Mucosa of gallbladder (tissue), 1 donor: ENCODE data around the gene PDLIM3. TPM values are rescaled to one million over a fixed set of nuclear protein-coding genes. Genes with fewer than 3 reads are reported as not detected.
"Not testable (repeated sequence)": the region's sequence is repeated elsewhere in the genome, so short reads cannot be mapped to it uniquely, and the experiment has no call there.

Experiments
- DNase-seq: peaks from one replicate; pipeline ENCODE4 v3.0.0-alpha.2; 2020; ENCODE audit warnings: low spot score
- total RNA-seq: library from RNA; stranded (reverse); gene quantifications from one replicate; pipeline ENCODE4 v1.2.1, GENCODE V29; 2021
- donor health status: DM: no; HTN: no; CAD: no.

The PDLIM3 gene, protein sequence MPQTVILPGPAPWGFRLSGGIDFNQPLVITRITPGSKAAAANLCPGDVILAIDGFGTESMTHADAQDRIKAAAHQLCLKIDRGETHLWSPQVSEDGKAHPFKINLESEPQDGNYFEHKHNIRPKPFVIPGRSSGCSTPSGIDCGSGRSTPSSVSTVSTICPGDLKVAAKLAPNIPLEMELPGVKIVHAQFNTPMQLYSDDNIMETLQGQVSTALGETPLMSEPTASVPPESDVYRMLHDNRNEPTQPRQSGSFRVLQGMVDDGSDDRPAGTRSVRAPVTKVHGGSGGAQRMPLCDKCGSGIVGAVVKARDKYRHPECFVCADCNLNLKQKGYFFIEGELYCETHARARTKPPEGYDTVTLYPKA
- 85.5 TPM for total RNA-seq

DNA sequence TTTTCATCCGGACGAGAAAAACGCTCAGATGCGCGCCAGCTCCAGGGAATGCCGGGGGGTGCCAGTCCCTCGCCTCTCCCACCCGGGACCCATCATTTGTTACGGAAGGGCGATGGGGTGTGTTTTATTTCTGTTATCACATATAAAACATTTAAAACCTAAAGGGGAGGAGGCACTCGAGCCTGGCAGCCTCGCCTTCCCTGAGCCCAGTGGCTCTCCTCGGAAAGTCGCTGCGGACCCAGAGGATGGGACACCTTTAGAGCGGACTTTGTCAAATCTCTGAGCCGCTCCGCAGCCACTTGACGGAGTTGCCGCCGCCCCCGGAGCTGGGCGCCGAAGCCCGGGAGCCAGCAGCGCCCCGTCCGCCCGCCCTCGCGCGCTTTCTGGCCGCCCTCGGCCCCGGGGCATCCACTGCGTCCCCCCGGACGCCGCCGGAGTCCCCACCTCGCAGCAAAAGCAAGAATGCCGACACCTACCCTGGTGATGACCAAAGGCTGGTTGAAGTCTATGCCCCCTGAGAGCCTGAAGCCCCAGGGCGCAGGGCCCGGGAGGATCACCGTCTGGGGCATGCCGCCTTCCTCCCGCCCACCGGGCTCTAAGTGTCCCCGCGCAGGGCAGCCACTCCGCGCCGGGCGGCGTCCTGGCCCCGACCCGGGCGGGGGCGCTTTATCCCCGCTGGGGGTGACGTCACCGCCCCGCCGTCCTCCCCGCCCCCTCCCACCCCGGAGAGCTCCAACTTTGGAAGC, at the start of gene PDLIM3:
TSS of gene PDLIM3 (minus strand) at position 642 of the 746 bp plus-strand sequence. CDS start at position 569, 73 bp downstream.
- DNase-seq: peak; percentile 33

DNA sequence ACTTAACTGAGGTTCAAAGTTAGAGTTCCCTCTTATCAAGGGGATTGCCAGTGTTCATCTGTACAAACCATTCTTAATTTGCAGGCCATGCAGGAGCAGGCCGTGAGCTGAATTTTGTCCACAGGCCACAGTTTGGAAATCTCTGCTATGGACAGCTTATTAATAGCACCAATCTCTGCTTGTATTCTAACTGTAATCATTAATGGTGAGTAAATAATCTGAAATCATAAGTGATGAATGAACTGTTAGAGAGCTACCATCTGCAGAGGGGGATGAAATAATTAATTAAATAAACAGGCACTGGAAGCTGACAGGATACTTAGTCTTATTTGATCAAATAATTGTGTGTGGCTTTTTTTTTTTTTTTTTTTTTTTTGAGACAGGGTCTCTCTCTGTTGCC, 48.5 kb upstream of the PDLIM3 start:
- DNase-seq: no peak

DNA sequence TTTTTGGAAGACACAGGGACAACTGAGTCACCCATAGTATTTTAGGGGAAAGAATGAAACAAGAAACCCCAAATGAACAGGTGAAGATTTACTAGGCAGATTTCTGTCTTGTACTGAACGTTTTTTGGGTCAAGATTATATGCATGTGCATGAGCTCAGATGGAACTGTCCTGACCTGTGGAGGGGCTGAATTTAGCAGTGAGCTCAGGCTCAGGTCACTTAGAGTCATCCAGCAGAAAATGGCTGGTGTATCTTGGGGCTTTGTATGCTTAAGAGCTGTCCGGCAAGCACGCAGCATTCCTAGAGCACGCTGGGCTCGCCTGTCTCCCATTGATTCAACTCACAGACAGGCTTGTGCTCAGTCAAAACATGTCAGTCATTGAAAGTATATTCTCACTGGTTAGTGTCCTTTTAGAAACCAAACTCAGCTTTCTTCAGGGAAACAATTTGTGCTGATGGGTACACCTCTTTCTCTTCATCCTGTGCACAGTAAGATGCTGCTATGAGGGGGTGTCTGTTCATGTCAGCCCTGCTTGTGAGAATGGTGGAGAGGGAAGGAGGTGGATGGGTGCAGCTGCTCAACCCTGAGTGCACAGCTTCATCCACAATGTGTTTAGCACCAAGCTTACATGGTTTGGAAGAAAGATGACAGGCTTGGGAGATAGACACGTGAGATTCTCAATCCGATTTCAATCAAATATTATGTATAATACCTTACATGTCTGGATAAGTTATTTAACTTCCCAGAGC, 47.5 kb upstream of the PDLIM3 start:
- no peak for DNase-seq

DNA sequence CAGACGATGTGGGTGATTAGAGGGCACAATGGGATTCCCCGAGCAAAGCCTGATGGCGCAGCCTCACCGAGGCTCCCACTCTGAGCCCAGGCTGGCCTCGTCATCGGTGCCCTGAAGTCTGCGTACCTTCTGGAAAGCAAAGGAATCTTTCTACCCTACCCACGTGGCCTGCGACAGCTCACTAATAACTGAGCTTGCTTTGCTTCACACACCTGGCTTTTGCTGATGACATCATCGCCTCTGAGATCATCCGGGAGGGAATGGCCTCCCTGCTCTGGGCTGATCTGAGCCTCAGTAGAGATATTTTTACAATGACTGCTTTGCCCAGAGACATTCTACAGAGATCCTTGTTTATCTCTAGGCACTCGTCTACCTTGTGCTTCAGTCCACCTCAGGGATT, 45.4 kb upstream of the PDLIM3 start:
- DNase-seq: no peak

DNA sequence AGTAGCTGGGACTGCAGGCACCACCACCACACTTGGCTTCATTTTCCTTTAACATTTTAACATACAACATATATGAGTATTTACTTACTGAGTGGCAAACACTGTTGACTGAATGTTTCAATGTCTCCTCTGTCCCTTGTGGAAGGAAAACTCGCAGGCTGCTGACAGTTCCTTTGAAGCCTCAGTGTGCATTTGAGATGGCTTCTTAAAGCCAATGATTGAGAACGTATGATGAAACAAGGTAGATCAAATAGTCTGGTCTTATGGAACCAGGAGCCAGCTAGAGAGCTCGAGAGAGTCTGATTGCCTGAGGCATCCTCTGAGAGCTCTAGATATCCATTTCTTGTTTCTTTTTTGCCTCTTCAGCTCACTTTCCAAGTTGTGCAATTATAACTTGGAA, 43.0 kb upstream of the PDLIM3 start:
- no peak for DNase-seq

DNA sequence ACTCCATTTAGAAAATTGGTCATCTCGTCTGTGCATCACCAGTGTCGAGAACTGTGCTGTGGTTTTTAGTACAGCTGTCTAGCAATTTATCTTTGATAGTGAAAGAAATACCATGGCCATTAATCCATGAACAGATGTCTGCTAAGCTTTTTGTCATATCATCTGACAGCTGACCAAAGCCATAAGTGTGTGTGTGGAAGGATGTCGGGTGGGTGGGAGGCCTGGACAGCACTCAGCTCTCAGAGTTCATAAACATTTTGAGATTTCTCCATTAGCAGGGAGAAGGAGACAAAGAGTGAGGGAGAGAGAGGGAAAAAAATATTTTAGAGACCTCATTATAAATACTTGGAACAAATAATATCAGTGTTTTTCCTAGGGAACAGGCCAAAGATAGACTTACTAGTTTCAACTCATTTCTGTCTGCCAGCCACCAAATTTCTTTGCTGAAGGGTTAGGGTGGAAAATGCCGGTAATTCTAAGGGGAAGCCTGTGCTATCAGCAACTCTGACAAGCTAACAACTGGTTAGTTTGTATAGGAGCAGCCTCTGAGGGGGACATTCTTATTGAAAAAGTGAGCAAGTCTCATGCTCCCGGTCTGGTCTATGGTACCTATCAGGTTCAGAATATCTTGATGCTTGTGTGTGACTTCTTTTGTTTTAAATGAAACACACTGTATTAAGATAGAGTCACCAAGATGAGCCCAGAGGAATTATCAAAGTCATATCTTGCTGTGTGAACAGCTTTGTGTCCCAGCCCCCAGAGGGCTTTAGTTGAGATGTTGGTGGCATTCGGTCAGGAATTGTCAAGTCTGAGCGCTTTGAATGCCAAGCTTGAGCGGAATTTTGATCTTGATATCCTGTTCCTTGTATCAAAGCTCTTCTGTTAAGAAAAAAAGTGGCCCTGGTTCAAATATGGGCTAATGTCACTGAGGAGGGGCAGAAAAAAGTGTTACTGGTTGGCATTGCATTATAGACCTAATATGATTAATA, 41.9 kb upstream of the PDLIM3 start:
- DNase-seq: no peak

DNA sequence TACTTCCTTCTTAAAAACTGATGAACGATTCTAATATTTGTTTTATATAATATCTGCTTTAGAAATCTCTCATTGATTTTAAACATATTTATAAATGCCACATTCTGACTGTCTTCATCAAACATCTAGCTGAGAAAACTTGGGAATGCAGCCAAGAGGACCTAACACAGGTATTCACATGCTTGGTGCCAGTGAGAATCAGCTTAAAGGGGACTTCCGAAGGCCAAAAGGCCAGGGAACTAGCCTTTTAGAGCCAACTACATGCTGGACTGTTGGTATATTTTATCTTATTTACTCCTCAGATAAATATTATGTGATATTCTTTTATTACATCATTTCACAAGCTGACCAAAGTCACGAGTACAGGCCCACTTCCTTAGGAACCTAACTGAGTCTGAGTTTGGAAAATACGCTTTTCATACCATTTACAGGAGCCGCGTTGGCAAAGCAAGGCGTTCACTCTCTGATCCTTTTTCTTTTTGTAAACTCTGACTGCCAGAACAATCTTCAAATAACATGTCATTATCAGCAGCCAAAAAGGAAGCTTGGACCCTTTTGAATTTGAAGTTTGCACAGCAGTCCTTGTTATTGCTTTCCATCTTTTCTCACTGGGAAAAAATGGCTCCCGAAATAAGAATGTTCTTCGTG, 41.1 kb upstream of the PDLIM3 start:
- no peak for DNase-seq

DNA sequence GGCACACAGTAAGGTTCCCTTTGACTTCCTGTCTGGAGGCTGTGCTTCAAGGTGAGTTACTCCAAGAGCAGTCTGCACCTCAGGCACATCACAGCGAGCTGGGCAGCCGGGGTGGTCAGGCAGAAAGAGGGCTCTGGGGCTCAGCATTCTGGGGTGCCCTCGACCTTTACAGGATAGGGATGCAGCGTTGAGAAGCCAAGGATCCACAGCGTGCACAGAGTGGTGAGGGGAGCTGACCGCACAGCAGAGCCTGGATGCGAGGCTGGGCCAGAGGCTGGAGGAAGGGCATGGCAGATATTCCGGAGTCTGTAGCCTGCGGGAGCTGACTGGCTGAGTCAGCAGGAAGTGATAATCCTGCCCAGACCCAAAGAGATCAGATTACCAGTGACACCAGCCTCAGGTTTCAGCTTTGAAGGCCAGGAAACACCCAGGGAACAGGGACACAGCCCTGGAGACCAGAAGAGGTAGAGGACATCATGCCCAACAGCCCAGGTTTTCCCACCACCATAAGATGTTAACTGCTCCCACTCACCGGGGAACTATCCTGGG, 38.4 kb upstream of the PDLIM3 start:
- DNase-seq: no peak

DNA sequence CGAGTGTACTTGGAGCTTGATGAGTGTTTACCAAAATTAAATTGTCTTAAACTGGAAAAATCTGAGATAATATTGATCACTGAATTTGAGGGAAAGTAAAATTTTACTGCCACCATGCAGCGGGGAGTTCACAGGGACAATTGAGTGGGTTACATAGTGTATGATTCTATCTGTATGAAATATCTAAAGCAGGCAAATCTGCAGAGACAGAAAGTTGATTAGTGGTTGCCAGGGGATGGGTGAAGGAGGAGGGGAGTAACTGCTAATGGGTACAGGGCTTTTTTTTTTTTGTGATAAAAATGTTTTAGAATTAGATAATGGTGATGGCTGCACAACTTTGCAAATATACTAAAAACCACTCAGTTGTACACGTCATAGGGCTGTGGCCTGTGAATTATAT, 35.4 kb upstream of the PDLIM3 start:
- DNase-seq: no peak

DNA sequence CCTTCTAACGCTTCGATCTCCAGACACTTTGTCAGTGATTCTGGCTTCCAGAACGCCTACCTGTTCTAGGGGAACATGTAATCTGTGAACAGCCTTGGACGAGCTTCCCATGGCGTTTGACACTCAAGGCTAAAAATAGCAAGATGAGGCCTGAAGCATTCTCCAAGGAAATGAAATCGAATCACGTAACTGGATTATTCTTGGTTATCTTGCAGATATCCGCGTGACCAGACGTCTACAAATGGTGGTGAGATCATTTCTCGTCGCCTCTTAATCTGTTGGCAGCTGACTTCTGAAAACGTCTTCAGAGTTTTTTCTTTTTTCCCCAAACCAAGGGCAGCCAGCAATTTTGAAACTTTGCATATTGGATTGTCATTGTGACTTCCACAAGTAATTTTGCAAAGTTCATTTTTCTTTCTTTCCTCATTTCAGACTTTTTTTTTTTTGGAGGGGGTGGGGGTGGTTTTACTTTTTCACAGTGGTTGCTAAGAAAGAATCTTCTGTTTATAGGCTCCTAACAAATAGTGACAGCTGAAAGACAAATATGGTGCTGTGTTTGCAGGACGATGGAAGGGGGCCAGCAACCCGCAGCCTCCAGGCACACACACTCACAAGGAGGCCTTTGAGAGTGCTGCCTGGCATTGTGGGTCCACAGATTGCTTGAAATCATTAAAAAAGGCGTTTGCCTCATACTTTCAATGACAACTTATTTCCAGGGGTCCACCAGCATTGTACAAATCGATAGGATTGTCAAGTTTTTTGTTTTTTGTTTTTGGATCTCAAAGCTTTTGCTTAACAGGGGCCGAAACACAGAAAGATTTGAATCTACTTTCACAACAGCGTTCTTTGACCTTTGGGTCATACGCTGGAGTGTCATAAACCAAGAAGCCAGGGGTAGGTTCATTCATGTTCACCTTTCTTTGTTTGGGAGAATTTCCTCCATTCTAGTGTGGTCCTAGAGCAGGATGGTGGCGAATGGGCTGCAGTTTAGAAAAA, 32.4 kb upstream of the PDLIM3 start:
- peak; percentile 27 for DNase-seq

DNA sequence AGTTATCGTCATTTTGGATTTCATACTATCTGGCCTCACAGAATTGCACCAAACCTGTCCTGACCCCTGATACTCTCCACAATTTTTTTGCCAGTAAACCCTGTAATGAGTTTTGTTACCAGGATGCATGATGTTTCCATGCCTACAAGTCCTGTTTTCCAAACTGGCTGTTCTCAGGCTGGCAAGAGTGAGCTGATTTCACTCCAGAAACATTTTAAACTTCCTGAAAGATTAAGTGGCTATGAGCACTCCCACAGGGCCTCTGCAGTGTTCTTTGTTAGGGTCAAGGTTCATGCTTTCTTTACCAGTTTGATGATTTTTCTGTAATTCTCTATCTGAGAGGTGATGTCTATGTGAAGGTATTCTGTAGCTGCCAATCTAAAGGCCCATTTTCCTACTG, 31.7 kb upstream of the PDLIM3 start:
- DNase-seq: peak; percentile 20

DNA sequence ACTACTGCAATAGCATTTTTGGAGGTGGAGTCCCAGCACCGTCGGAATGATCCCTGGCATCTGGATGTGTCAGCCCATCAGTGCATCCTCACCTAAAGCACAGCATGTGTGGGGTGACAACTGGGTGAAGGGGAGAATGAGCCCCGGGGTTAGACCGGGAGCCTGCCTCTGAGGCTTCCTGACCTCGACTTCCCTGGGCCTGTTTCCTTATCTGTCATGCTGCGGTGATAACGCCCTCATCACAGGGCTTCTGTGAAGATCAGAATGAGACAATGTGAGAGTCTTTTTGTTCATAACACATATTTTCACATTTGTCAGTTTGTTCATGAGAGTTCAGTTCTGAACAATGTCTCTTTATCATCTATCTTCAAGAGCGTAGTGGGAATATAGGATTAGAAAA, 31.1 kb upstream of the PDLIM3 start:
- DNase-seq: no peak

DNA sequence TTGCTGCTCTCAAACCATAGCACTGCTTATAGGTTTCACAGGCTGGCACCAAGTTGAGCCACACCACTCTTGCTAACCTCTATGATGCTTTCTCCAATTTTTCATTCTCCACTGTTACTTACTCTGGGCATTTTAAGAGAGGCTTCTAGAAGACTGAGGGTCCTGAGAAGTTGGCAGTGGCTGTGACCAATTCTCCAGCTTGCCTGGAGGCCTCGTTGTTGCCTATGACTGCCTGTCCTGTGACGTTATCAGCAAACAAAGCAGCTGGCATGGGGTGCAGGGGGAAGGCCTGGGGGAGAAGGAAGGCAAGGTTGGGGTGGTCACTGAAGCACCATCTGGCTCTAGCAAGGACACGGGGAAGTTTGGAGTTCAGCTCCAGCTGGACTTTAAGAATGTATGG, 30.4 kb upstream of the PDLIM3 start:
- no peak for DNase-seq

DNA sequence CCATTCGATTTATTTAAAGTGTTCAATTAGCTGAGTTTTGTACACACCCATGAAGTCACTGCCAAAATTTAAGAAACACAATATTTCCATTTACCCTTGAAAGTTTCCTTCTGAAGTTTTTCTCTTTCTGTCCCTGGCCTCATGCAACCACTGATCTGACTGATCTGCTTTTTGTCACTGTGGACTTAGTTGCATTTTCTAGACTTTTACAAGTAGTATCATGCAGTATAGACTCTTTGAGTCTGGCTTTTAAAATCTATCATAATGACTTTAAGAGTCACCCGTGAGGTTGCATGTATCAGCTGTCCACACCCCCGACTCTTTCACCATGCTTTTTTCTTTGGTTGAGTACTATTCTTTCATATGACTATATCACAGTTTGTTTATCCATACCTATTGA, 29.0 kb upstream of the PDLIM3 start:
- no peak for DNase-seq

DNA sequence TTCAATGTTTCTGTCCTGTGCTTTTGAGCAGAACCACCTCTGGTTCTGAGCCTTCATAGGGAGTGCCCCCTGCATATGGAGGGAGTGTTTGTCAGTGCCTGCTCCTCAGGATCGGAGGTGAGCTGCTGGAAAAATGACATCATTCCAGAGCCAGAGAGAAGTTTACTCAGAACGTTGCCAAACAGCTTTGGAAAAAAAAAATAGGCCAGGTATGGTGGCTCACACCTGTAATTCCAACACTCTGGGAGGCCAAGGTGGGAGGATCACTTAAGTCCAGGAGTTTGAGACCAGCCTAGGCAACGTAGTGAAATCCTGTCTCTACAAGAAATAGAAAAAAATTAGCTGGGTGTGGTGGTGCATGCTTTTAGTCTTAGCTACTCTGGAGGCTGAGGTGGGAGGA, 27.2 kb upstream of the PDLIM3 start:
- DNase-seq: no peak

DNA sequence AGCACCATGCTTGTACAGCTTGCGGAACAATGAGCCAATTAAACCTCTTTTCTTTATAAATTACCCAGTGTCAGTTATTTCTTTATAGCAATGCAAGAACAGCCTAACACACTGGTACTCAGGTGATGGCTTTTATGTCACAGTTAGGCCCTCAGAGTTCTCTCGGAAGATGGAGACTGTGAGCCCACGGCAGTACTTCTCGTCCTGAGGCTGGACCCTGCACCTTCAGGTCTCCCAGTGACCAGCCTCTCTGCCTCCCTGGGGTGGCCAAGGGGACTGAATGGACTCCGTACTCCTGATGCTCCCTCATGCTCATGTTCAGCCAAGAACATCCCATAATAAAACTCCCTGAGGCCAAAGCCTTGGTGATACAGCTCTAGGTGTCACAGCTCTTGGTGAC, 25.0 kb upstream of the PDLIM3 start:
- DNase-seq: no peak

DNA sequence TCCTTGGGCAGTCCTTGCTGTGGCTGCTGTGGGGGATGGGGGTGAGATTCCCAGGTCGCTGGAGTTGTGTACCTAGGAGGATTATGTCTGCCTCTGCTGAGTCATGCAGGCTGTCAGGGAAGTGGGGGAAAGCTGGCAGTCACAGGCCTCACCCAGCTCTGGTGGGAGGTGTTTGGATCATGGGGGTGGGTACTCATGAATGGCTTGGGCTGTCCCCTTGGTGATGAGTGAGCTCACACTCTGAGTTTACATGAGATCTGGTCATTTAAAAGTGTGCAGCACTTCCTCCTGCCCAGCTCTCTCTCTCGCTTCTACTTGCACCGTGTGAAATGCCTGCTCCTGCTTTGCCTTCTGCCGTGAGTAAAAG, 24.6 kb upstream of the PDLIM3 start:
- DNase-seq: peak; percentile 60

DNA sequence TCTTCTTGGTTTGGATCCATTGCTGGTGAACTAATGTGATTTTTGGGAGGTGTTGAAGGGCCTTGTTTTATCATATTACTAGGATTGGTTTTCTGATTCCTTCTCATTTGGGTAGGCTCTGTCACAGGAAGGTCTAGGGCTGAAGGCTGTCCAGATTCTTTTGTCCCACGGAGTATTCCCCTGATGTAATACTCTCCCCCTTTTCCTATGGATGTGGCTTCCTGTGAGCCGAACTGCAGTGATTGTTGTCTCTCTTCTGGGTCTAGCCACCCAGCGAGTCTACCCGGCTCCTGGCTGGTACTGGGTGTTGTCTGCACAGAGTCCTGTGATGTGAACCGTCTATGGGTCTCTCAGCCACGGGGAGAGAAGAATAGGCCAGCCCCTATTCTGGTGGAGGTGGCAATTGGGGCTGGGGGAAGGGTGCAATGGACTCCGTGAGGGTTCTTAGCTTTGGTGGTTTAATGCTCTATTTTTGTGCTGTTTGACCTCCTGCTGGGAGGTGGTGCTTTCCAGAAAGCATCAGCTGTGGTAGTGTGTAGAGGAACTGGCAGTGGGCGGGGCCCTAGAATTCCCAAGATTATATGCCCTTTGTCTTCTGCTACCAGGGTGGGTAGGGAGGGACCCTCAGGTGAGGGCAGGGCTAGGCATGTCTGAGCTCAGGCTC, 24.1 kb upstream of the PDLIM3 start:
- DNase-seq: not testable (repeated sequence)
